ENCODE results near the gene COL4A1. TPM values are rescaled to one million over a fixed set of nuclear protein-coding genes. Genes with fewer than 3 reads are reported as not detected.

Gene COL4A1
- polyA plus RNA-seq, 2 of the 4 experiments (the other 2 are of a cell fraction), result 23.8 to 71.3 TPM

GRCh38 chr13:110214637-110215036 is 92.3 kb downstream of the COL4A1 start:
- Histone ChIP-seq H3K4me2 (no peak overlapping the region), H3K4me3 (no peak overlapping the region), H3K27ac (no peak overlapping the region), H3K9me3 (no peaks in the 10 kb centered on the region), H3K4me1 (no peaks in the 10 kb centered on the region)
- FAIRE-seq (no peak), ATAC-seq (no peak), DNase-seq (ENCODE audit: low read depth in 1 of 2, low spot score in 1 of 2) (no peak)
- CTCF ChIA-PET, result no interaction called here
- TF ChIP-seq POLR2A (IDR thresholded peaks at IDR 0.05; ENCODE audit: low read length) (no peak), ZSCAN20 (CRISPR knock-in tag; IDR thresholded peaks at IDR 0.05) (no peak), E2F6 (IDR thresholded peaks at IDR 0.05; ENCODE audit: borderline replicate concordance, low read depth) (no peak), POLR2AphosphoS2 (conservative IDR thresholded peaks at IDR 0.05; ENCODE audit: low read length) (no peak), NR3C1 (IDR thresholded peaks at IDR 0.05) (no peak), EHMT2 (IDR thresholded peaks at IDR 0.05; ENCODE audit: low read depth) (no peak), CHD2 (IDR thresholded peaks at IDR 0.05; ENCODE audit: low read length, partially characterized antibody) (no peak), MAX (IDR thresholded peaks at IDR 0.05) (no peak), BCL3 (IDR thresholded peaks at IDR 0.05) (no peak), HDAC2 (IDR thresholded peaks at IDR 0.05) (no peak), HOXB13 (CRISPR knock-in tag; IDR thresholded peaks at IDR 0.05; ENCODE audit: low read depth) (no peak)
- 83% methylated on average over 4 of the region's 5 CpGs for WGBS (ENCODE audit: missing lambda C conversion rate)
- POLR2A ChIA-PET, result no interaction called here

- 93% methylated on average over 13 of the region's 13 CpGs for WGBS (ENCODE audit: missing lambda C conversion rate)
- FAIRE-seq (no peak), ATAC-seq (no peak), DNase-seq (ENCODE audit: low read depth in 1 of 2, low spot score in 1 of 2) (no peak)
- TF ChIP-seq JUN (IDR thresholded peaks at IDR 0.05), result no peak
- TF ChIP-seq CBX8 (IDR thresholded peaks at IDR 0.05), result no peak
- TF ChIP-seq PBX3 (IDR thresholded peaks at IDR 0.05), result no peak
- TF ChIP-seq RFX5 (IDR thresholded peaks at IDR 0.05), result no peak
- no peak for TF ChIP-seq KDM5A (IDR thresholded peaks at IDR 0.05)
- Histone ChIP-seq H3K27ac (no peak overlapping the region), H3K9me3 (no peaks in the 10 kb centered on the region), H3K4me2 (no peak overlapping the region), H3K4me1 (no peaks in the 10 kb centered on the region), H3K4me3 (no peak overlapping the region)
- POLR2A ChIA-PET, result no interaction called here
- CTCF ChIA-PET, result interaction anchor here (1.2 kb wide), 1 partner anchor 9 kb away, joined by 5 read pairs; no protein-coding TSS in a partner anchor
These were observed 93.4 kb downstream of the COL4A1 start for GRCh38 chr13:110213461-110214074.

- TF ChIP-seq BCL3 (IDR thresholded peaks at IDR 0.05) (no peak), REST (IDR thresholded peaks at IDR 0.05) (no peak), BHLHE40 (IDR thresholded peaks at IDR 0.05; ENCODE audit: low read depth, low read length) (no peak), PBX3 (IDR thresholded peaks at IDR 0.05) (no peak), EHMT2 (IDR thresholded peaks at IDR 0.05; ENCODE audit: low read depth) (no peak), NPAS2 (CRISPR knock-in tag; IDR thresholded peaks at IDR 0.05; ENCODE audit: borderline replicate concordance) (no peak), POLR2A (IDR thresholded peaks at IDR 0.05; ENCODE audit: low read length) (no peak), USF2 (IDR thresholded peaks at IDR 0.05) (no peak), CBX2 (IDR thresholded peaks at IDR 0.05; ENCODE audit: borderline replicate concordance, low read depth) (no peak), TP53 (CRISPR knock-in tag; IDR thresholded peaks at IDR 0.05) (no peak), MAZ (IDR thresholded peaks at IDR 0.05; ENCODE audit: borderline replicate concordance, low read depth, low read length) (no peak)
- ChIA-PET POLR2A (no interaction called here), CTCF (interaction anchor here (1.2 kb wide), 1 partner anchor 10 kb away, joined by 5 read pairs; no protein-coding TSS in a partner anchor)
- no peak overlapping the region for H3K4me2 ChIP-seq
- 81% methylated on average over 9 of the region's 9 CpGs for WGBS (ENCODE audit: missing lambda C conversion rate)
- DNase-seq (ENCODE audit: low read depth in 1 of 2, low spot score in 1 of 2), result no peak
- H3K9me3 ChIP-seq, result no peaks in the 10 kb centered on the region
- FAIRE-seq, result no peak
- no peak; a peak in 1 of 6 replicates for ATAC-seq
- H3K4me1 ChIP-seq, result no peaks in the 10 kb centered on the region
- H3K4me3 ChIP-seq, result no peak overlapping the region
- no peak overlapping the region for H3K27ac ChIP-seq
These were observed 94.4 kb downstream of the COL4A1 start for GRCh38 chr13:110212529-110212928.

All from A549 (cell line).